Glutamatergic neuron (in vitro differentiated cells): Measurements from ENCODE around the gene KLF8. TPM values are rescaled to one million over a fixed set of nuclear protein-coding genes. Genes with fewer than 3 reads are reported as not detected.
A peak's percentile ranks its signal among the peaks of the same experiment; 100 is the strongest.

Source experiments
- DNase-seq: peaks from one replicate; pipeline ENCODE4 v3.0.0; 2022
- H3K27ac Mint-ChIP-seq: one replicate; pipeline ENCODE4 v1.8.0; 2020; ENCODE audit warnings: mild to moderate bottlenecking, mixed read lengths, inconsistent platforms; ENCODE audit not compliant: unreplicated experiment
- H3K27me3 Mint-ChIP-seq: one replicate; pipeline ENCODE4 v1.8.0; 2020; ENCODE audit warnings: mild to moderate bottlenecking, moderate library complexity, mixed read lengths, inconsistent platforms; ENCODE audit not compliant: unreplicated experiment
- H3K36me3 Mint-ChIP-seq: one replicate; pipeline ENCODE4 v1.8.0; 2020; ENCODE audit warnings: mild to moderate bottlenecking, mixed read lengths, inconsistent platforms; ENCODE audit not compliant: unreplicated experiment
- H3K4me1 Mint-ChIP-seq: one replicate; pipeline ENCODE4 v1.8.0; 2020; ENCODE audit warnings: mild to moderate bottlenecking, low read depth, mixed read lengths, inconsistent platforms; ENCODE audit not compliant: unreplicated experiment
- H3K4me3 Mint-ChIP-seq: one replicate; pipeline ENCODE4 v1.8.0; 2020; ENCODE audit warnings: mild to moderate bottlenecking, mixed read lengths, inconsistent platforms; ENCODE audit not compliant: unreplicated experiment
- H3K9me3 Mint-ChIP-seq: one replicate; pipeline ENCODE4 v1.8.0; 2020; ENCODE audit warnings: mild to moderate bottlenecking, moderate library complexity, mixed read lengths, inconsistent platforms; ENCODE audit not compliant: unreplicated experiment
- CTCF ChIP-seq: fragments of 200-600 bp; sonication (generic); IDR thresholded peaks from one replicate; pipeline ENCODE4 v1.5.0; 2021; ENCODE audit not compliant: partially characterized antibody, unreplicated experiment
- total RNA-seq: library from RNA; stranded (reverse); fragmentation: NEBNext Ultra II Directional; extraction: Animal tissue kit (Norgen Biotek cat#: 25700); gene quantifications from one replicate; pipeline ENCODE4 v1.2.1, GENCODE V29; 2021; ENCODE audit not compliant: unreplicated experiment

KLF8 gene
- total RNA-seq, 1 donor from 2014 or later = 9.4 TPM

DNA sequence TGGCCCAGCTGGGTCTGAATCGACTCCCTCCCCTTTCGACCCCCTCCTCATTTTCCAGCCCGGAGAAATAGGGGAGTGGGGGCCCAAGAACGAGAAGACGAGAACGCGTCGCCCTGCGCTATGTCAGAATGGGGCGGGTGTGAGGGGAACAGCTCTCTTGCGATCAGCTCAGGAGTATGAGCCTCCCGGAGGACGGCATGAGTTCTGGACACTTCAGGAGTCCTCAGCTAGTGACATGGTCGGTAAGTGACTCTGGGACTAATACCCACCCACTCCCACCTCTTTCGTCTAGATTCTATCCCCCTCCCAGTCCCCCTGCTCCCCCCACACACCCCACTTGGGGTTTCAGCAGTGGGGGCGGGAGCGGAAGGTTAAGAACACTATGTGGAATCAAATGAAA lies 944 bp downstream of the KLF8 start:
- Mint-ChIP-seq H3K36me3 (no peaks in the 10 kb centered on the region), H3K9me3 (no peaks in the 10 kb centered on the region), H3K4me3 (peak overlapping the region; percentile 89), H3K27ac (no peak overlapping the region), H3K4me1 (peaks cover 5% of the 10 kb centered on the region), H3K27me3 (peaks cover 3% of the 10 kb centered on the region)
- no peak for TF ChIP-seq CTCF
- DNase-seq = peak; percentile 10

- H3K4me3 Mint-ChIP-seq = peak overlapping the region; percentile 89
- H3K4me1 Mint-ChIP-seq = peaks cover 5% of the 10 kb centered on the region
- H3K36me3 Mint-ChIP-seq = no peaks in the 10 kb centered on the region
- DNase-seq = peak; percentile 19
- H3K27ac Mint-ChIP-seq = no peak overlapping the region
- no peaks in the 10 kb centered on the region for H3K9me3 Mint-ChIP-seq
- peaks cover 3% of the 10 kb centered on the region for H3K27me3 Mint-ChIP-seq
- no peak for TF ChIP-seq CTCF
These were observed 1.5 kb downstream of the KLF8 start for GRCh38 chrX:56233682-56234081.

DNA sequence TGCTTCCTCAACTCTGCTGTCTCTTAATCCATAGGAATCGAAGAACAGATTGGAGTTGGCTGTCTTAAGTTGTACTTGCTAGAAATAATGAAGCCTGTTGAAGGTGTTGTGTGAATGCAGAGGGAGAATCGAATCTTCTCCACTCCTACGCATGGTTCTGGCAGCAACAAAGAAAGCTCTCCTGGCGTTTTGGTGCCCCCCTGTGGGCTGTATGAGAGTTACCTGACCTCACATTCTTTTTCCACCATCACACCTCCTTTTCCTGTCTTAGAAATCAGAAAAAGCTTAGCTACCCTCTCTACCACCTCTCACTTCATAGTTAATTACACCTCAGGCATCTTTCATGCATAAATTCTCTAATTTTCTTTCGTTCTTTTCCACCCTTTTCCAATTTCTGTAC lies 16.3 kb downstream of the KLF8 start:
- no peaks in the 10 kb centered on the region for H3K9me3 Mint-ChIP-seq
- peak; percentile 54 for DNase-seq
- no peak overlapping the region for H3K27ac Mint-ChIP-seq
- no peaks in the 10 kb centered on the region for H3K27me3 Mint-ChIP-seq
- no peaks in the 10 kb centered on the region for H3K36me3 Mint-ChIP-seq
- H3K4me3 Mint-ChIP-seq = no peak overlapping the region
- no peaks in the 10 kb centered on the region for H3K4me1 Mint-ChIP-seq
- peak; percentile 59 for TF ChIP-seq CTCF

GRCh38 chrX:56253832-56254703 lies 21.9 kb downstream of the KLF8 start:
- no peaks in the 10 kb centered on the region for H3K27me3 Mint-ChIP-seq
- no peaks in the 10 kb centered on the region for H3K9me3 Mint-ChIP-seq
- H3K27ac Mint-ChIP-seq = no peak overlapping the region
- TF ChIP-seq CTCF = no peak
- H3K4me1 Mint-ChIP-seq = no peaks in the 10 kb centered on the region
- no peak overlapping the region for H3K4me3 Mint-ChIP-seq
- DNase-seq = no peak
- H3K36me3 Mint-ChIP-seq = no peaks in the 10 kb centered on the region

- H3K4me3 Mint-ChIP-seq = no peak overlapping the region
- TF ChIP-seq CTCF = no peak
- no peaks in the 10 kb centered on the region for H3K9me3 Mint-ChIP-seq
These were observed 36.7 kb downstream of the KLF8 start for GRCh38 chrX:56268888-56269287.

More at GRCh38 chrX:56268888-56269287, 36.7 kb downstream of the KLF8 start:
- DNase-seq = no peak
- Mint-ChIP-seq H3K4me1 (no peaks in the 10 kb centered on the region), H3K27me3 (no peaks in the 10 kb centered on the region), H3K27ac (no peak overlapping the region), H3K36me3 (no peaks in the 10 kb centered on the region)
